Measurements from ENCODE around the gene C10orf143.
"Not testable (repeated sequence)": the region's sequence is repeated elsewhere in the genome, so short reads cannot be mapped to it uniquely, and the experiment has no call there.

Gene C10orf143

DNA sequence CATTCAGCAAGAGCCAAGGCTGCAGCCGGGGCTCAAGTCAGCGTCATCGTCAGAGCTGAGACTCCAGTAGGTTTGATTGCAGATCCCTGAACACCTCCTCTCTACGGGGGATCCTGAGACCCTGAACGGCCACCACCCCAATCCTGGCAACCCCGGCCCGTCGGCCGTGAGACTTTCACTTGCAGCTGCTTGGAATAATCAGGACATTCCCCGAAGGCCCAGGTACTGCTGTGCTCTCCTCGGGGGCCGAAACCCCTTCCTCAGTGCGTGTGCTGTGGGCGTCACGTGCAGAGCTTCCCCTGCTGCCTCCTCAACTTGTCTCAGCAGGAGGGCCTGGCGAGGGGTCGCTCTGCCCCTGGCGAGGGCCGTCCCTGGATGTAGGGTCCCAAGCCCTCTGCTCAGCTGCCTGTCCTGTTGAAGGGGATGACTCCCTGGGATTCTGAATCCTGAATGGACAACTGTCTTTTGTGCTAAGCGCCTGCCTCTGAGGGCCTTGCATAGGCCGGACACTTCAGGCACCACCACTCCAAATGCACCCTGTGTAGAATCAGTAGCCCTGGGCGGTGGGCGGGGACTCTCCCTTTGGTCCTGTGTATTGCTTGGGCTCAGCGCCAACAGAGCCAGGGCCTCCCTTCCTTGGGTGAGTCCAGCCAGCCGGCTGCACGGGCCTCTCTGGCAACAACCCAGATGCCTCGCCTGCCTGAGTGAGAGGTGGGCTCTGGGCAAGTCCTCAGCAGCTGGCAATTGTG is 82.7 kb downstream of the C10orf143 start:
- no peak for DNase-seq

DNA sequence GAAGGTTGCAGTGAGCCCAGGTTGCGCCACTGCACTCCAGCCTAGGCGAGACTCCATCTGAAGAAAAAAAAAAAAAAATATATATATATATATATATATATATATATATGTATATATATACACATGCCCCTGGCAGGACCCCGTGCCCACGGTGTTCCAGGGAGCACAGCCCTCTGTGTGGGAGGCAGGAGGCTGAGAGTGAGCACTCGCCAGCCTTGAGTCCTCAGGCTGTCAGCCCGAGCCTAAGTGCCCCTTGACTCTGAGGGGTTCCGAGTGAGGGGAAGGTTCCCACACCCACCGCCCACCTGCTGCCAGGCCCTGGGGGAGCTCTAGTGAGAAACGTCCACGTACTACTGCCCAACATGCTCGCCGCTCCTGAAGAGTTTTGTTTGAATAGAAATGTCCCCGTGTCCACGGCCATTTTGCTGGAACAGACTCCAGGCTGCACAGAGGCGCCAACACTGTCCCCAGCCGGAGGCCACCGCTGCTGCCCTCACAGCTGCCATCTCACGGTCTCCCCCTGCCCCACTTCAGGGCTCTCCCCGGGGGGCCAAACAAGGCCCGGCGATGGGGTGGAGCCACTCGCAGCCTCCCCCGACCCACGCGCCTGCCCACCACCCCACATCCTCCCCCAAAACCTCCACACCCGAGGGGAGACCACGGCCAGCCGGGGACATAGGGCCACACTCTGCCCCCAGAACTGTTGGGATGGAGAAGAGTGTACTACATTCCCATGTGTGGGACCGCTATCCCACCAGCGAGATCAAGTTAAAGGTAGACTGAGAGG is 83.8 kb downstream of the C10orf143 start:
- no peak for DNase-seq

GRCh38 chr10:130025811-130026485 is 84.7 kb downstream of the C10orf143 start:
- DNase-seq, result no peak

- no peak for DNase-seq
Observed at GRCh38 chr10:130025326-130025725, 85.3 kb downstream of the C10orf143 start.

DNA sequence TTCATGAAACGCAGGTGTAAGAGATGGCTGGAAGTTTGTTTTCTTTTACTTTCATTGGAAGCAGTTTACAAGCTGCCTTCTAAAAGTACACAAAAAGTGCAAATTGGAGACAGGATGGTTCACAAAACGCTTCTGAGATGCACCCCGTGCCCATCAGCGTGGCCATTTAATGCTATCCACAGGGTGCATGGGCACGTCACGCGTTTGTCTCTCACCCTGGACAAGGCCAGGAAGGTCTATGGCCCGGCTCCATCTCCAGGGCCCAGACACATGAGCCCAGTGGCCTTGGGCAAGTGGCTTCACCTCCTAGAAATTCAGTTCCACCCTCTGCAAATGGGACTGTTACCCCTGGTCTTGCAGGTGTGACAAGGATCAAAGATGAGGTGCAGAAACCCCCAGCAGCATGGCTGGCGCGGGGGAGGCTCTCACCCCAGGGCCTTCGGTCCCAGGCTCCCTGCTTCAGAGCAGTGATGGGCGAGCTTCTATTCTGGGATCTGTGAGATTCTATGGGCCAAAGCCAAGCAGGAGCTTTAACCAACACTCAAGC is 85.8 kb downstream of the C10orf143 start:
- no peak for DNase-seq

GRCh38 chr10:130024326-130024725 is 86.3 kb downstream of the C10orf143 start:
- not testable (repeated sequence) for DNase-seq

GRCh38 chr10:130023454-130024230 is 87.0 kb downstream of the C10orf143 start:
- no peak for DNase-seq

GRCh38 chr10:130022511-130023299 is 87.9 kb downstream of the C10orf143 start:
- no peak for DNase-seq

GRCh38 chr10:130022086-130022485 is 88.5 kb downstream of the C10orf143 start:
- no peak for DNase-seq

DNA sequence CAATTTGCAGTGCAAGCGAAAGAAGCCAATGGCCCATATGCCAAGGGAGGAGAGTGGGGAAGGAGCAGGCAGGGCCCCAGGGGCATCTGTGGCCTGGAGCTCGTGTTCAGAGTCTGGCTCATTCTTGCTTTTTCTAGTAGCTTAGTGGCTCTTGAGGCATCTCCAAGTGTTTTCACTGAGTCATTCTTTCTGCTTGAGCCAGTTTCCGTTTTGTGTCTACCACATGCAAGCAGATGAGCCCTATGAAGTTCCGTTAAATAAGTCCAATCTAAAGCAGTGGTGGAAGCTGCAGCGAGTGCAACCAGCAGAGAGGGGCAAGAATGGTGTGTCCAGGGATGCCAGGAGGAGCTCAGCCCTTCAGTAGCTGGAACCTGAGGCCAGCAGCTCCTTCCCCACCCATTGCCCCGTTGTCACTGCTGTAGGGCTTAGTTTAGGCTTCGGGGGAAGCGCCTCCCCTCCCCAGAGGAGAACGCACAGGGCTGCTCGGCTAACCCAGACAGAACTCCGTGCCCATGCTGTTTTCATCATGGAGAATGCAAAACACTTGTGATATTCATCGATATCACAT is 89.2 kb downstream of the C10orf143 start:
- no peak for DNase-seq

DNA sequence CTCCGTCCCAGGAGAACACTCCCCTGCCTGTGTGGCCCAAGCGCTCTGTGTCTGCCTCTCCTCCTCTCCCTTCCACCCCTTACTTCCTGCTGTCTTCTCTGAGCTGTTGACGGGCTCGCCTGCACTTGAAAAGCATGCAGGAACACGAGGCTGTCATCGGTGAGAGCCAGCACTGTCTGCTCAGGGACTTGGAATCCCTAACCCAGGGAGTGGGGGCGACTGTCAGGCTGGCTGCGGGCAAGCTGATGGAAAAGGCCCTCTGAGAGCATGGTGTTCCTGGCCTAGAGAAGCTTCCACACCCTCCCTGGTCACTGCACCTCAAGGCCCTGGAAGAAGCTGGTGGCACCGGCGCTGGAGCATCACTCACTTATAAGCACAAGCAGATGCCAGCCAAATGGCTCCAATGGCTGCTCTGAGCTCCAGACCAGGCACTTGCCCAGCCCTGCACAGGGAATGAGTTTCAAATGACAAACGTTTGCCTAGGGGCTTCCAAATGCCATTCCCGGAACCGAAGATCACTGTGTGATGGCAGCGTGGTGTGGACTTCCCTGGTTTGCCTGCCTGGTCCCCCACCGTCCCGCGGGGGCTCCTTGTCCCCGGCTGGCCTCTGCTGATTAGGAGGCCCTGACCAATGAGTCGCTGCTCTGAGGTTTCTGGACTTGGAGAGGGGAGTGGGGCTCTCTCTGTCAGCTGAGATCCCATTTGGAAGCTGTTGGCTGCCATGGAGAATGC is 89.8 kb downstream of the C10orf143 start:
- DNase-seq, result no peak

GRCh38 chr10:130018730-130019185 is 91.9 kb downstream of the C10orf143 start:
- no peak for DNase-seq

DNA sequence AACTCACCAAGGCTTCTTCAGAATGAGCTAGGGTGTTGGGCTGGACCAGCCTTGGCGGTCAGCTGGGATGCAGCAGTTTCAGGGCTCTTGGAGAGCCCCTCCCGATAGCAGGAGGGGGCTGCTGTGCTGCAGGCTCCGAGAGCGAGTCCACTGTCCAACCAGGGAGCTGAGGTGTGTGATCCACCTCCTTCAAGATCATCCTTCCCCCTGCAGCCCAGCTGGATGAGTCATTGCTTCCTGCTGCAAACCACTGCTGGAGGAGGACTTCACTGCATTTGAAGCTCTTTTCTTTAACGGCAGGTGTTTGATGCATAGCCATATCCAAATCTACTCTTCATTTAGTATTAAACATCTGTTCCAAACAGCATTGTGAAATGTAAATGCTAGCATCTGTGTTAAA is 92.4 kb downstream of the C10orf143 start:
- no peak for DNase-seq

- DNase-seq, result no peak
Observed at GRCh38 chr10:130017631-130018022, 93.0 kb downstream of the C10orf143 start.

DNA sequence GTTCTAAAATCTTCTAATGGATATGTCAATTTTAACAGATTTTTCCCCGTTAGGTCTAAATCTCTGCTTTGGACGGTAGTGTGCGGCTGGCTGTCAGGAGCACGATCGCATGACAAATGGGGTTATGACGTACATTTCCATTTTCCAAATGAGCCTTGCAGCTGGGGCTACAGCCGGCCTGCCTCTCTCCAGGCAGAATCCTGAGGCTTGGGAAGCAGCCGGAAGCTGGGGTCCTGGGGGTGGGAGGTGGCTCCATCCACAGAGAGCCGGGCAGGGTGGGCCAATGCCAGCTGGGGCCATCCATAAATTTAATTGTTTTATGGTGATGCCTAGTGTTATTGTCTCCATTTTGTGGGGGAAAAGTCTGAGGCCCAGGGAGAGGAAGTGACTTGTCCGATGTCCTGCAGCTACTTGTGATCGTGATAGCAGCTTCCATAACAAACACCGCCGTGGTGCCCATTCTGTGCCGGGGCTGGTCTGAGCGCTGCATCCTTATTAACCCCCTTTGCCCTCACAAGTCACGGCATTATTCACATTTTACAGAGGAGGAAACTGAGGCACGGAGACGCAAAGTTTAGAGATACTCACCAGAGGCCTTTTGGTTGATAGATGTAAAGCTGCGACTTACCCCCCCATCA is 93.5 kb downstream of the C10orf143 start:
- no peak for DNase-seq

DNA sequence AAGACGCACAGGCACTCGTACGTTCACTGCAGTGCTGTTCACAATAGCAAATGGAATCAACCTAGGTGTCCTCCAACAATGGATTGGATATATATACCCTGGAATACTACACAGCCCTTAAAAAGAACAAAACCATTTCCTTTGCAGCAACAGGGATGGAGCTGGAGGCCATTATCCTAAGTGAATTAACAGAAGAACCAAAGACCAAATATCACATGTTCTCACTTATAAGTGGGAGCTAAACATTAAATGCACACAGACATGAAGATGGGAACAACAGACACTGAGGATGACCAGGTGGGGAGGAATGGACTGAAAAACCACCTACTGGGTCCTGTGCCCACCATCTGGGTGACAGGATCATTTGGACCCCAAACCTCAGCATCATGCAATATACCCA is 94.5 kb downstream of the C10orf143 start:
- no peak for DNase-seq

DNA sequence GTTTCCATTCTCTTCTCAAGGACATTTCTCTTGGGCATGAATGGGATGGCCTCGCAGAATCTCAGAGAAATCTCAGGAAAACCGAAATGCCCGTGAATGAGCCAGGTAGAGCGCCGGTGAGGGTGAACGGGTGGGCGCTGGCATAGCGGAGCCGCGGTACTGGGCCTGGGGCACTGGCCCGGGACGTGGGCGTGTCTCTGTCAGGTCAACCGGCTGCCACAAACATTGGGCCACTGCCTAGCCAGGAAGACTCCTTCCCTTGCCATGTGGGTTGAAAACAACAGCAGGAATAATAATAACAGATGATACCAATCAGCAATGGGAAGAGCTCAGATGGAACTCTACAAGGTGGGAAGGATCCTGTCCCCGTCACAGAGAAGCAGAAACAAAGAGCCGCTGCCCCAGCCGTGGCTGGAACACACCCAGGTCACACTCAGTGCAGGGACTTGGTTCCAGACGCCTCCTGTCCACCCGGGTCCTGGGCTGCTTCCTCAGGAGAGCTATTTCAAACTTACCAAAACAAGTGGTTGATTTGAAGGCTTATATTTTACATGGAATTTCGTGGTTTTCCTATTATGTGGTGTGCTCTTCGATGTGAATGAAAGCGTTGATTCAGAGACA is 95.4 kb downstream of the C10orf143 start:
- DNase-seq, result no peak

- no peak for DNase-seq
Observed at GRCh38 chr10:130014263-130015074, 96.2 kb downstream of the C10orf143 start.
